Fibroblast of skin of right biceps (primary cell): ENCODE measurements around the gene SLC29A3.
"Not testable (repeated sequence)": the region's sequence is repeated elsewhere in the genome, so short reads cannot be mapped to it uniquely, and the experiment has no call there.

Source experiments
- DNase-seq: peaks from one replicate; pipeline ENCODE4 v3.0.0-alpha.2; 2013

The SLC29A3 gene

GRCh38 chr10:71348850-71349249 is 29.8 kb downstream of the SLC29A3 start:
- no peak for DNase-seq

GRCh38 chr10:71349406-71349805 is 30.3 kb downstream of the SLC29A3 start:
- DNase-seq: no peak

GRCh38 chr10:71351087-71351486 is 32.0 kb downstream of the SLC29A3 start:
- DNase-seq: no peak

GRCh38 chr10:71351628-71352319 is 32.7 kb downstream of the SLC29A3 start:
- no peak for DNase-seq

- no peak for DNase-seq
Measured at GRCh38 chr10:71353639-71354038, 34.6 kb downstream of the SLC29A3 start.

- no peak for DNase-seq
Measured at GRCh38 chr10:71354776-71355175, 35.7 kb downstream of the SLC29A3 start.

- no peak for DNase-seq
Measured at GRCh38 chr10:71355886-71356285, 36.8 kb downstream of the SLC29A3 start.

- peak; percentile 14 for DNase-seq
Measured at GRCh38 chr10:71357792-71358265, 38.8 kb downstream of the SLC29A3 start.

GRCh38 chr10:71358277-71358676 is 39.2 kb downstream of the SLC29A3 start:
- DNase-seq: no peak

GRCh38 chr10:71358906-71359305 is 39.8 kb downstream of the SLC29A3 start:
- not testable (repeated sequence) for DNase-seq

GRCh38 chr10:71359364-71360046 is 40.4 kb downstream of the SLC29A3 start:
- no peak for DNase-seq

GRCh38 chr10:71360735-71361134 is 41.7 kb downstream of the SLC29A3 start:
- no peak for DNase-seq

- DNase-seq: no peak
Measured at GRCh38 chr10:71361581-71361980, 42.5 kb downstream of the SLC29A3 start.

- no peak for DNase-seq
Measured at GRCh38 chr10:71362141-71362540, 43.1 kb downstream of the SLC29A3 start.

- no peak for DNase-seq
Measured at GRCh38 chr10:71363936-71364335, 44.9 kb downstream of the SLC29A3 start.

GRCh38 chr10:71365366-71365765 is 46.3 kb downstream of the SLC29A3 start:
- DNase-seq: no peak

GRCh38 chr10:71366690-71367089 is 47.6 kb downstream of the SLC29A3 start:
- DNase-seq: no peak

GRCh38 chr10:71367271-71367670 is 48.2 kb downstream of the SLC29A3 start:
- DNase-seq: peak; percentile 9

GRCh38 chr10:71368176-71368575 is 49.1 kb downstream of the SLC29A3 start:
- no peak for DNase-seq

- DNase-seq: peak; percentile 7
Measured at GRCh38 chr10:71368643-71369042, 49.6 kb downstream of the SLC29A3 start.

- no peak for DNase-seq
Measured at GRCh38 chr10:71369602-71370001, 50.5 kb downstream of the SLC29A3 start.

GRCh38 chr10:71370031-71370430 is 51.0 kb downstream of the SLC29A3 start:
- no peak for DNase-seq

- no peak for DNase-seq
Measured at GRCh38 chr10:71371750-71372166, 52.7 kb downstream of the SLC29A3 start.

- DNase-seq: peak; percentile 71
Measured at GRCh38 chr10:71372882-71373495, 53.9 kb downstream of the SLC29A3 start.
